ENCODE results near the gene RBMS1. TPM values are rescaled to one million over a fixed set of nuclear protein-coding genes. Genes with fewer than 3 reads are reported as not detected.

Gene RBMS1
- total and polyA plus RNA-seq, 2 of the 13 experiments (the other 11 are each of a cell fraction or from before 2014, with no cell fraction given), result 55.5 to 110 TPM

GRCh38 chr2:160289126-160289525 lies 204.5 kb downstream of the RBMS1 start (continued):
- TF ChIP-seq ERF (CRISPR knock-in tag; IDR thresholded peaks at IDR 0.05) (no peak), ZNF513 (CRISPR knock-in tag; conservative IDR thresholded peaks at IDR 0.05) (no peak), SP1 (IDR thresholded peaks at IDR 0.05) (no peak), SP1 (CRISPR knock-in tag; IDR thresholded peaks at IDR 0.05) (no peak)

GRCh38 chr2:160288324-160288723 lies 205.3 kb downstream of the RBMS1 start:
- H4K20me1 ChIP-seq (ENCODE audit: insufficient read depth, low read length), result no peaks in the 10 kb centered on the region
- ChIA-PET POLR2A (no interaction called here), CTCF (ENCODE audit: low intra/inter-chr PET ratio, low total read pairs) (no interaction called here)
- no peaks in the 10 kb centered on the region for H3K79me2 ChIP-seq (ENCODE audit: insufficient read depth, low read length)
- no peak overlapping the region for H3K4me3 ChIP-seq (replicated peaks in 1 of 3; ENCODE audit: insufficient read depth in 1 of 3, low read depth in 2 of 3, low read length in 3 of 3)
- in situ Hi-C loops (cut with HindIII; ENCODE audit: extremely low pct_ligation_motif_present, low pct_unique_long_range_greater_than_20kb) (no loop called here), intact Hi-C loops (cut with micrococcal nuclease; ENCODE audit: unreplicated experiment) (no loop called here)
- FAIRE-seq (peak; percentile 18), DNase-seq (ENCODE audit: low spot score) (no peak), ATAC-seq (no peak)
- H3K4me2 ChIP-seq (ENCODE audit: low read depth, low read length), result no peak overlapping the region
- H3K9me3 ChIP-seq (ENCODE audit: low read length), result no peaks in the 10 kb centered on the region
- WGBS (ENCODE audit: low lambda C conversion rate), result 95% methylated on average over 2 of the region's 2 CpGs
- H2AFZ ChIP-seq (ENCODE audit: low read length), result no peak overlapping the region
- H3K27me3 ChIP-seq (ENCODE audit: control insufficient read depth in 1 of 2, insufficient read depth in 2 of 2, low read length in 2 of 2), result no peaks in the 10 kb centered on the region
- no TSS peak for BruUV-seq (replicated peaks)
- H3K36me3 ChIP-seq (replicated peaks in 1 of 2; ENCODE audit: control insufficient read depth in 1 of 2, insufficient read depth in 2 of 2, low read length in 2 of 2), result peaks cover 4 to 44% of the 10 kb centered on the region in 2 experiments; a peak in 4 of 5 replicates
- TF ChIP-seq DNMT1 (CRISPR knock-in tag; IDR thresholded peaks at IDR 0.05) (no peak), BORCS8-MEF2B (CRISPR knock-in tag; IDR thresholded peaks at IDR 0.05) (no peak), ARNT2 (CRISPR knock-in tag; IDR thresholded peaks at IDR 0.05; ENCODE audit: low read depth) (no peak), MEIS2 (CRISPR knock-in tag; IDR thresholded peaks at IDR 0.05) (no peak), YEATS2 (CRISPR knock-in tag; IDR thresholded peaks at IDR 0.05; ENCODE audit: borderline replicate concordance) (no peak), HCFC1 (IDR thresholded peaks at IDR 0.05; ENCODE audit: low read depth, low read length) (no peak), ZNF331 (CRISPR knock-in tag; IDR thresholded peaks at IDR 0.05) (no peak)
- no peak overlapping the region for H3K9ac ChIP-seq (ENCODE audit: insufficient read depth, low read depth, low read length)
- H3K4me1 ChIP-seq (ENCODE audit: insufficient read depth, low read length), result no peaks in the 10 kb centered on the region
- H3K27ac ChIP-seq (ENCODE audit: extremely low read length, insufficient read depth, low read length), result no peak overlapping the region

All from HepG2 (cell line).